Adrenal gland (tissue), 5 donors: ENCODE measurements around the gene FMO4.

ENCODE experiments used
- POLR2A ChIP-seq, 2 donors: fragments of 450-650 bp; IDR thresholded peaks; one replicate each; pipeline ENCODE4 v1.6.1; 2017; ENCODE audit warnings: antibody characterized with exemption in 2 of 2, mild to moderate bottlenecking in 2 of 2, moderate library complexity in 1 of 2
- TF ChIP-seq, protein P1 (sequence below), 6 experiments: fragments of 450-650 bp in 4 of 6; fragments of 200-600 bp in 2 of 6; sonication (generic) in 1 of 6; IDR thresholded peaks; 1 replicate in 5 of 6; 2 replicates in 1 of 6; pipeline versions ENCODE4 v1.5.1 to v1.8.0; 2016 to 2021; ENCODE audit warnings: antibody characterized with exemption in 6 of 6, mild to moderate bottlenecking in 2 of 6, moderate library complexity in 1 of 6
- donor health status: DM: no; HTN: no; CAD: no.

DNA sequence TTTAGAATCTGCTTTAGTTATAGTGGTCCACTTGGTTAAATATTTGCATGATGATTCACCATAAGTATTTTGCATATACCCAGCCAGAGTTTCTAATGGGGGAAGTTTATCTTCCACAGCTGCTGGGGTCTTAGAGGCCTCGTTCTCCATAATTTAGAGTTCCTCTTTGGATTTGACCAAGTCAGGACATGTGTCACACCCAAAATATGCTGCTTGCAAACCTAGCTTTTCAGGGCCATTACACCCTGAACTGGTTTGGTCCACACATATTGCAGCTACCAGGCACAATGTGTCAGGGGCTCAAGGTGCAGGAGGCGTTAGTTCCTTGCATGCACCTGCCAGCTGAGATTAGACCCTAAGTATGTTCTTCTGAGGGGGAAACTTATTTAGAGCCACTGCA, 17.1 kb upstream of the FMO4 start:
- TF ChIP-seq, protein P1, sequence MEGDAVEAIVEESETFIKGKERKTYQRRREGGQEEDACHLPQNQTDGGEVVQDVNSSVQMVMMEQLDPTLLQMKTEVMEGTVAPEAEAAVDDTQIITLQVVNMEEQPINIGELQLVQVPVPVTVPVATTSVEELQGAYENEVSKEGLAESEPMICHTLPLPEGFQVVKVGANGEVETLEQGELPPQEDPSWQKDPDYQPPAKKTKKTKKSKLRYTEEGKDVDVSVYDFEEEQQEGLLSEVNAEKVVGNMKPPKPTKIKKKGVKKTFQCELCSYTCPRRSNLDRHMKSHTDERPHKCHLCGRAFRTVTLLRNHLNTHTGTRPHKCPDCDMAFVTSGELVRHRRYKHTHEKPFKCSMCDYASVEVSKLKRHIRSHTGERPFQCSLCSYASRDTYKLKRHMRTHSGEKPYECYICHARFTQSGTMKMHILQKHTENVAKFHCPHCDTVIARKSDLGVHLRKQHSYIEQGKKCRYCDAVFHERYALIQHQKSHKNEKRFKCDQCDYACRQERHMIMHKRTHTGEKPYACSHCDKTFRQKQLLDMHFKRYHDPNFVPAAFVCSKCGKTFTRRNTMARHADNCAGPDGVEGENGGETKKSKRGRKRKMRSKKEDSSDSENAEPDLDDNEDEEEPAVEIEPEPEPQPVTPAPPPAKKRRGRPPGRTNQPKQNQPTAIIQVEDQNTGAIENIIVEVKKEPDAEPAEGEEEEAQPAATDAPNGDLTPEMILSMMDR (IDR thresholded peaks at IDR 0.05): no peak
- no peak for TF ChIP-seq POLR2A (IDR thresholded peaks at IDR 0.05)
